Nephron progenitor cell (in vitro differentiated cells): ENCODE measurements around the gene ZBED3.

Experiments
- DNase-seq: peaks from one replicate; pipeline ENCODE4 v3.0.0; 2021
- H3K27ac Mint-ChIP-seq: 2 replicates; pipeline ENCODE4 v1.8.0; 2021; ENCODE audit warnings: mild to moderate bottlenecking, moderate library complexity, mixed read lengths
- H3K27me3 Mint-ChIP-seq: 2 replicates; pipeline ENCODE4 v1.8.0; 2021; ENCODE audit warnings: mild to moderate bottlenecking, low read depth, mixed read lengths; ENCODE audit not compliant: poor library complexity
- H3K36me3 Mint-ChIP-seq: 2 replicates; pipeline ENCODE4 v1.8.0; 2021; ENCODE audit warnings: low read depth, mixed read lengths
- H3K4me1 Mint-ChIP-seq: 2 replicates; pipeline ENCODE4 v1.8.0; 2021; ENCODE audit warnings: mixed read lengths
- H3K4me3 Mint-ChIP-seq: 2 replicates; pipeline ENCODE4 v1.8.0; 2021; ENCODE audit warnings: mild to moderate bottlenecking, moderate library complexity, mixed read lengths
- H3K9me3 Mint-ChIP-seq: 2 replicates; pipeline ENCODE4 v1.8.0; 2021; ENCODE audit warnings: mild to moderate bottlenecking, moderate library complexity, mixed read lengths
- TF ChIP-seq, protein P1 (sequence below): fragments of 200-600 bp; sonication (generic); IDR thresholded peaks from 2 replicates; pipeline ENCODE4 v1.5.0; 2021; ENCODE audit warnings: antibody characterized with exemption

Gene ZBED3

DNA sequence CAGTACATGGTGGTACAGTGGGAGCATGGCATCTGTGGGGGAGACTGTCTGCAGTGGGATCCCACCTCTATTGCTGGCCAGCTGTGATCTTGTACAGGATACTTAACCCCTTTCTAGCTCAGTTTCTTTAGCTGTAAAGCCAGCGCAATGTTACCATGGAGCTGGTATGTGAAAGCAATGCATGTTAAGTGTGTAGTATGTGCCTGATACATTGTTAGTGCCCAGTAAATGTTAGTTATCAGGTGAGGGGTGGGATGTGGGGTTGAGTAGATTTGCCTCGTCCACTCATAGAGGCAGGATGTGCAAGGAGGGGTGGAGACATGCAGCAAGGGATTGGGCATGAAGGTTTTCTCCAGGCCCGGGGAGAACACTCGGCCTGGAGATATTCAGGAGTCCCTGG is 12.3 kb downstream of the ZBED3 start:
- DNase-seq, result no peak
- H3K9me3 Mint-ChIP-seq, result no peaks in the 10 kb centered on the region
- H3K4me1 Mint-ChIP-seq, result peaks cover 12% of the 10 kb centered on the region
- TF ChIP-seq, protein P1, sequence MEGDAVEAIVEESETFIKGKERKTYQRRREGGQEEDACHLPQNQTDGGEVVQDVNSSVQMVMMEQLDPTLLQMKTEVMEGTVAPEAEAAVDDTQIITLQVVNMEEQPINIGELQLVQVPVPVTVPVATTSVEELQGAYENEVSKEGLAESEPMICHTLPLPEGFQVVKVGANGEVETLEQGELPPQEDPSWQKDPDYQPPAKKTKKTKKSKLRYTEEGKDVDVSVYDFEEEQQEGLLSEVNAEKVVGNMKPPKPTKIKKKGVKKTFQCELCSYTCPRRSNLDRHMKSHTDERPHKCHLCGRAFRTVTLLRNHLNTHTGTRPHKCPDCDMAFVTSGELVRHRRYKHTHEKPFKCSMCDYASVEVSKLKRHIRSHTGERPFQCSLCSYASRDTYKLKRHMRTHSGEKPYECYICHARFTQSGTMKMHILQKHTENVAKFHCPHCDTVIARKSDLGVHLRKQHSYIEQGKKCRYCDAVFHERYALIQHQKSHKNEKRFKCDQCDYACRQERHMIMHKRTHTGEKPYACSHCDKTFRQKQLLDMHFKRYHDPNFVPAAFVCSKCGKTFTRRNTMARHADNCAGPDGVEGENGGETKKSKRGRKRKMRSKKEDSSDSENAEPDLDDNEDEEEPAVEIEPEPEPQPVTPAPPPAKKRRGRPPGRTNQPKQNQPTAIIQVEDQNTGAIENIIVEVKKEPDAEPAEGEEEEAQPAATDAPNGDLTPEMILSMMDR, result no peak
- H3K4me3 Mint-ChIP-seq, result peak overlapping the region; percentile 10
- H3K27ac Mint-ChIP-seq, result no peak overlapping the region
- peaks cover 13% of the 10 kb centered on the region for H3K36me3 Mint-ChIP-seq
- peaks cover 24% of the 10 kb centered on the region for H3K27me3 Mint-ChIP-seq

DNA sequence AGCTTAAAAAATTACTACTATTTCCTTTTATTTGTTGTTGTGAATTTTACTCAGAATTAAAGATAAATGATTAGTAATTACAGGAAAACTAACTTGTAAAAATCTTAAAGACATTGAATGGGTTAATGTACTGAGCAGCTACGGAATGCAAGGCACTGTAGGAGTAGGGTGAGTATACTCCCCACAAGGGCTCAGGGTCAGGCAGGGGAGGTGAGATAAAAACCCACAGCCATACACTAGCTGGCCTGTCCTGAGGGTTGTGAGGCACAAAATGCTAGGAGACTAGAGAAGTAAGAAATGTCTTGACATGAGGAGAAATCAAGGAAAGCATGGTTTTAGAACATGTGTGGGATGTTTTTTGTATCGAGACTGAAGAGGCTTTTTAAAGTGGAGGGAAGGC is 13.4 kb downstream of the ZBED3 start:
- no peak for DNase-seq
- no peak overlapping the region for H3K4me3 Mint-ChIP-seq
- H3K9me3 Mint-ChIP-seq, result no peaks in the 10 kb centered on the region
- TF ChIP-seq, protein P1, result no peak
- no peak overlapping the region for H3K27ac Mint-ChIP-seq
- H3K4me1 Mint-ChIP-seq, result peaks cover 12% of the 10 kb centered on the region
- H3K27me3 Mint-ChIP-seq, result peaks cover 16% of the 10 kb centered on the region
- peaks cover 23% of the 10 kb centered on the region for H3K36me3 Mint-ChIP-seq

DNA sequence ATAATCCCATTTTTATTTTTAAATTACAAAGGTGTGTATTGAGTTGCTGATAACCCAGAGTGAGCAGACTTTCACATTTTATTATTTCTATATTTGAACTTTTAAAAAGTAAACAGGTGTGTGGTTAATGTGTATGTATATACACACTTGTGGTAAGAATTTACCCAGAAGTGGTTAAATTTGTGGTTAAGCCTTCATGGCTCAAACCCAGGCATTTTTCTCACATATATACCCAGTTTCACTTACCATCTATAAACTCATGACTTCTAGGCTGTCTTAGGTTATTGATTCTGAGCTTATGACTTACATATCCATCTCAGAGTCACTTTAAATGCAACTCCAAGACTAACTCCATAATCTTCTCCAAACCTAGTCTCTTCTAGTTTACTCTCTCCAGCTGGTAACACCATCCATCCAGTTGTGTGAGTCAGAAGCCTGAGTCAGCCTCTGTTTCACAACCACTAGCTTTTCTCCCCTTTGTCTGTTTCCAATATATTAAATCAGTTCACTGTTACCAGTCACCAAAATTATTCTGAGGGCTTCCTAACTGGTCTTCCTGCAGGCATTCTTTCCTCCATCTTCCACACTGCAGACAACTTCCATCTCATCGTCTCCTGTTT is 20.2 kb downstream of the ZBED3 start:
- Mint-ChIP-seq H3K9me3 (no peaks in the 10 kb centered on the region), H3K27me3 (no peaks in the 10 kb centered on the region), H3K36me3 (peaks cover 55% of the 10 kb centered on the region), H3K4me1 (peaks cover 8% of the 10 kb centered on the region), H3K4me3 (no peak overlapping the region), H3K27ac (peak overlapping the region; percentile 3)
- TF ChIP-seq, protein P1, result no peak
- no peak for DNase-seq

DNA sequence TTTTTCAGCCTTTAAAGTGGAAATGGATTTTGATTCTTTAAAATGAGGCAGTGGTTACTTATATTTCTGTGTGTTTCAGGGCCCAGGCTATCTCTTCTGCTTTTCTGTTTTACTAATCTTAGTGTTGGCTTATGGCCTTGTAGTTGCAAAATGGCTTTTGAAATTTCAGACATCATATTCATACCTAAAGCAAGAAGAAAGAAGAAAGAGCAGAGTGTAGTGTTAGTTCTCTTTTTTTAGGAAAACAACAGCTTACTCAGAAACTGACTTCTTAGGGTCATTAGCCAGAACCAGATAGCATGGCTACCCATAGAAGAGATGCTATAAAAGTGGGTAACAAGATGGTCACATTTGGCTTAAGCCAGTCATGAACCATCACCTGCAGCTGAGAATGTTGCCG is 20.9 kb downstream of the ZBED3 start:
- no peaks in the 10 kb centered on the region for H3K9me3 Mint-ChIP-seq

DNA sequence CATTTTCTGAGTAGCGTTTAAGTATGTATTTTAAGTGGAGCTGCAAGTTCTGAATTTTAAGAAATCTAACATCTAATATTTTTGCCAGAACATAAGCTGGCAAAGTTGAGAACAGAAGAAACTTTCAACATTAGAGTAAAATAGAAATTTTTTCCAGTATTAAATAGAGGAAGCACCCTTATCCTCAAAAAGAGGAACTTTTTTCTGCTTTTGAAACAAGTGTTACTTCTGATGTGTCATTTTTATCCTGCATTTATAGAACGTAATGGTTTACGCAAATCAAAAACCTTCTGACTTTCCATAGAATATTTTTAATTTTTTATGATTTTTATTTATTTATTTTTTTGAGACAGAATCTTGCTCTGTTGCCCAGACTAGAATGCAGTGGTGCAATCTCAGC is 21.8 kb downstream of the ZBED3 start:
- Mint-ChIP-seq H3K4me3 (no peak overlapping the region), H3K36me3 (peaks cover 67% of the 10 kb centered on the region), H3K27ac (no peak overlapping the region), H3K4me1 (peaks cover 8% of the 10 kb centered on the region), H3K9me3 (no peaks in the 10 kb centered on the region), H3K27me3 (no peaks in the 10 kb centered on the region)
- TF ChIP-seq, protein P1, result no peak
- DNase-seq, result no peak

More for the DNA sequence above, 20.9 kb downstream of the ZBED3 start:
- Mint-ChIP-seq H3K4me1 (peaks cover 8% of the 10 kb centered on the region), H3K4me3 (no peak overlapping the region), H3K27me3 (no peaks in the 10 kb centered on the region), H3K27ac (no peak overlapping the region), H3K36me3 (peaks cover 61% of the 10 kb centered on the region)
- TF ChIP-seq, protein P1, result no peak
- DNase-seq, result no peak

DNA sequence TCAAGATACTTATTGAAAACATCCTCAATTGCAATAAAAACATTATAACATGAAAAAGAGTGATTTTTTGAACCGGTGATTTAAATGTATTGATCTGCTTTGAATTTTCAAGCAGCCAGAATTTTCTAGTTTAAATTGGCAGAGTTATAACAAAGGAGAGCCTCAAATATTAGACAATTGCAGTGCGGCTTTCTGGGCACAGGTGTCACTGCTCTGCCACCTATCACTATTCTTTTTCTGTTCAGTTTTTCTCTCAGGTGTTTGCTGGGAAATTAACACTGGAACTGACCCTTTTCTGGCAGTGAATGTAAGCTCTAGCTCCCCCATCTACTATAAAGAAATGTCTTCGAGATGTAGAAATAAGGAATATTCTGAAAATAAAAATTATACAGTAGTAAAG is 23.0 kb downstream of the ZBED3 start:
- H3K9me3 Mint-ChIP-seq, result no peaks in the 10 kb centered on the region
- no peaks in the 10 kb centered on the region for H3K27me3 Mint-ChIP-seq
- peaks cover 68% of the 10 kb centered on the region for H3K36me3 Mint-ChIP-seq
- TF ChIP-seq, protein P1, result no peak
- no peak overlapping the region for H3K4me3 Mint-ChIP-seq
- peaks cover 8% of the 10 kb centered on the region for H3K4me1 Mint-ChIP-seq
- no peak overlapping the region for H3K27ac Mint-ChIP-seq
- DNase-seq, result no peak
